Uterus (tissue), 4 donors: ENCODE measurements around the gene EIF3L. TPM values are rescaled to one million over a fixed set of nuclear protein-coding genes. Genes with fewer than 3 reads are reported as not detected.

Source experiments
- DNase-seq, 2 donors: peaks; one replicate each; pipeline ENCODE4 v3.0.0-alpha.2; 2019 to 2020
- H3K27ac ChIP-seq, 2 donors: fragments of 200-600 bp; sonication (generic); 1 replicate in 1 of 2; 2 replicates in 1 of 2; pipeline ENCODE4 v1.5.1; 2016 to 2018
- H3K27me3 ChIP-seq, 2 donors: fragments of 200-600 bp; sonication (generic); one replicate each; pipeline ENCODE4 v1.5.1; 2018 to 2019; ENCODE audit warnings: control low read depth in 1 of 2
- H3K36me3 ChIP-seq, 2 donors: fragments of 200-600 bp; sonication (generic); one replicate each; pipeline ENCODE4 v1.5.1; 2019; ENCODE audit warnings: control low read depth in 1 of 2
- H3K4me1 ChIP-seq, 2 donors: fragments of 200-600 bp; sonication (generic); one replicate each; pipeline ENCODE4 v1.5.1; 2018 to 2019; ENCODE audit warnings: control low read depth in 1 of 2
- H3K4me3 ChIP-seq, 2 donors: fragments of 200-600 bp; sonication (generic); 1 replicate in 1 of 2; 2 replicates in 1 of 2; pipeline ENCODE4 v1.5.1; 2018 to 2019; ENCODE audit warnings: mild to moderate bottlenecking in 1 of 2
- H3K9me3 ChIP-seq, 2 donors: fragments of 200-600 bp; sonication (generic); one replicate each; pipeline ENCODE4 v1.5.1; 2019; ENCODE audit warnings: control low read depth in 1 of 2
- POLR2A ChIP-seq, 2 donors: fragments of 450-650 bp; IDR thresholded peaks; one replicate each; pipeline ENCODE4 v1.6.1; 2016; ENCODE audit warnings: antibody characterized with exemption in 2 of 2, mild to moderate bottlenecking in 1 of 2, moderate library complexity in 1 of 2
- intact Hi-C: fragments of 100-400 bp; cut with DNase I; formaldehyde crosslinking; loops from one replicate; pipeline ENCODE4 v1.15.1; 2023; ENCODE audit warnings: low total_unique reads
- total RNA-seq, 4 donors: library from RNA; depleted of rRNA in 3 of 4; stranded (reverse); fragments of >200 nt in 3 of 4; gene quantifications; one replicate each; pipeline versions ENCODE4 v1.1.0 to v1.2.4, GENCODE V29; 2014 to 2023
- TF ChIP-seq, protein P1 (sequence below), 4 experiments: fragments of 200-600 bp in 2 of 4; fragments of 450-650 bp in 2 of 4; sonication (generic) in 2 of 4; IDR thresholded peaks; one replicate each; pipeline ENCODE4 v1.5.1; 2016 to 2019; ENCODE audit warnings: antibody characterized with exemption in 4 of 4, mild to moderate bottlenecking in 2 of 4, moderate library complexity in 1 of 4
- donor health status: DM: yes; HTN: yes; CAD: no.

EIF3L gene
- total RNA-seq, 4 donors from 2014 or later: 290 to 559 (median 413) TPM

DNA sequence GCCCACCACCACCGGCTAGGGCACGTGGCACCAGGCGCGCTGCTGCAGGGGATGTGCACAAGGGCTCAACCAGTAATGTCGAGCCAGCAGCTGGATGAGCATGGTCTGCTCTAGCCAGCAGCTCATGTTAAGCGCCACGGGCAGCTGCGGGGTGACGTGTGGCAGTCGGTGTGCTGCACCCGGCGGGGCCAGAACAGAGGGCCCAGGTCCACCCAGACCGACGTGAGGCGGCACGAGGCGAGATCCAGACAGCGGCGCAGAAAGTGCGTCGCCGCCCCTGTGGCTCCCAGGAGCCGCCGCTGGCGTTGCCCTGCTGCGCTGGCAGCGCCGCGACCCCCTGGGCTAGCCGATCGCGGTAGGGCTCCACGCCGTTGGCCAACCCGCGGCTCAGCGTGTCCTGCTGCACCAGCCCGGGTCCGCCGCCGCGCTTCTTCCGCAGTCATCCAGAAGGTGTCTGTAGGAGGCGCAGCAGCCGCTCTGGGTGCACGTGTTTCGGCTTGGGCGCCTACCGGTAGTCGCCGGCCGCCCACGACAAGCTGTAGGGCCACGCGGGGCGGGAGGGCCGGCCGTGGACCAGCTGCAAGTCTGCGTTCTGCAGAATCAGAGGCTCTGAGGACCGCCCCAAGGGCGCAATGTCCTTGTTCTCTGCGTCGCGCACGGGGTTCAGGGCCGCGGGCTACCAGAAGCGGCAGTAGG is 30.7 kb upstream of the EIF3L start:
- Histone ChIP-seq H3K9me3 (no peaks in the 10 kb centered on the region), H3K27me3 (peaks cover 0 to 12% of the 10 kb centered on the region in 2 donors), H3K4me1 (peaks cover 0 to 13% of the 10 kb centered on the region in 2 donors), H3K27ac (no peak overlapping the region), H3K4me3 (peak overlapping the region; percentile 15 to 41), H3K36me3 (no peaks in the 10 kb centered on the region)
- intact Hi-C loops: loop anchor here (5.0 kb wide), 1 partner anchor 149 kb away; no protein-coding TSS in a partner anchor
- TF ChIP-seq, protein P1, sequence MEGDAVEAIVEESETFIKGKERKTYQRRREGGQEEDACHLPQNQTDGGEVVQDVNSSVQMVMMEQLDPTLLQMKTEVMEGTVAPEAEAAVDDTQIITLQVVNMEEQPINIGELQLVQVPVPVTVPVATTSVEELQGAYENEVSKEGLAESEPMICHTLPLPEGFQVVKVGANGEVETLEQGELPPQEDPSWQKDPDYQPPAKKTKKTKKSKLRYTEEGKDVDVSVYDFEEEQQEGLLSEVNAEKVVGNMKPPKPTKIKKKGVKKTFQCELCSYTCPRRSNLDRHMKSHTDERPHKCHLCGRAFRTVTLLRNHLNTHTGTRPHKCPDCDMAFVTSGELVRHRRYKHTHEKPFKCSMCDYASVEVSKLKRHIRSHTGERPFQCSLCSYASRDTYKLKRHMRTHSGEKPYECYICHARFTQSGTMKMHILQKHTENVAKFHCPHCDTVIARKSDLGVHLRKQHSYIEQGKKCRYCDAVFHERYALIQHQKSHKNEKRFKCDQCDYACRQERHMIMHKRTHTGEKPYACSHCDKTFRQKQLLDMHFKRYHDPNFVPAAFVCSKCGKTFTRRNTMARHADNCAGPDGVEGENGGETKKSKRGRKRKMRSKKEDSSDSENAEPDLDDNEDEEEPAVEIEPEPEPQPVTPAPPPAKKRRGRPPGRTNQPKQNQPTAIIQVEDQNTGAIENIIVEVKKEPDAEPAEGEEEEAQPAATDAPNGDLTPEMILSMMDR (IDR thresholded peaks at IDR 0.05): peak in 3 of 4 experiments; percentile 21 to 41 (median 39)
- no peak for TF ChIP-seq POLR2A (IDR thresholded peaks at IDR 0.05)
- DNase-seq: peak in 1 of 2 donors; percentile 44

DNA sequence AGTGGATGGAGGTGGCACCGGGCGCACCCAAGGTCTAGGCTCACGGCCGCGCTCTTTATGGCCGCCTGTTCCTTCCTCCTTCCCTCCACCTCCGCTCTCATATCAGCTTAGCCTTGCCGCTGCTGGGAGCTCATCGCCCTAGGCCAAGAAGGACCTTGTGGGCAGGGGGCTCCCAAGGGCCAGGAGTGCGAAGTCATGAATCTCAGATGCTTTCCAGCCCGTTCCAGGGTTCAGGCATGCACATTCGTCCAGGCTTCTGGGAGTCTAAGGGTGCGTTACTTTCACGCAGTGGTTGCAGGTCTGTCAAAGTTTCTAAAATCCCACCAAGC is 30.1 kb upstream of the EIF3L start:
- Histone ChIP-seq H3K4me3 (peak overlapping the region; percentile 15 to 41), H3K9me3 (no peaks in the 10 kb centered on the region), H3K4me1 (peaks cover 0 to 13% of the 10 kb centered on the region in 2 donors), H3K27ac (no peak overlapping the region), H3K36me3 (no peaks in the 10 kb centered on the region), H3K27me3 (peaks cover 0 to 12% of the 10 kb centered on the region in 2 donors)
- intact Hi-C loops: loop anchor here (5.0 kb wide), 1 partner anchor 148 kb away; no protein-coding TSS in a partner anchor
- DNase-seq: no peak
- TF ChIP-seq, protein P1 (IDR thresholded peaks at IDR 0.05): no peak
- TF ChIP-seq POLR2A (IDR thresholded peaks at IDR 0.05): no peak

DNA sequence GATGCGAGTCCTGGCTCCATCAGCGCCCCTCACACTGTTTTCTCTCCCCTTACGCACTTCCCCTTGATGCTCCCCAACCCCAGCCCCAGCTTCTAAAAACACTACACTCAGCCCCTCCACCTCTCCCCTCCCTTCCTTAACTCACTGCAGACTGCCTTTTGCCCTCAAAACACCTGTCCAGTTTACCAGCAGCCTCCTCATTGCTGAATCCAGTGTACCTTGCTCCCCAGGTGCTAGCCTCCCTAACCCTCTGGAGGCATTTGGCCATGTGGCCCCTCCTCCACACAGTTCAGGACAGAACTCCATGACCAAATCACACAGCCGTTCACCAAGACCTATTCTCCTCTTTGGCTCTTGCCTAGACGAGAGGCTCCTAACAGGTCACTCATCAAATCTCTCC is 28.9 kb upstream of the EIF3L start:
- DNase-seq: no peak
- Histone ChIP-seq H3K36me3 (no peaks in the 10 kb centered on the region), H3K4me1 (peaks cover 0 to 23% of the 10 kb centered on the region in 2 donors), H3K9me3 (no peaks in the 10 kb centered on the region), H3K27ac (no peak overlapping the region), H3K4me3 (no peak overlapping the region), H3K27me3 (peaks cover 0 to 12% of the 10 kb centered on the region in 2 donors)
- intact Hi-C loops: no loop called here
- TF ChIP-seq, protein P1 (IDR thresholded peaks at IDR 0.05): no peak
- no peak for TF ChIP-seq POLR2A (IDR thresholded peaks at IDR 0.05)

DNA sequence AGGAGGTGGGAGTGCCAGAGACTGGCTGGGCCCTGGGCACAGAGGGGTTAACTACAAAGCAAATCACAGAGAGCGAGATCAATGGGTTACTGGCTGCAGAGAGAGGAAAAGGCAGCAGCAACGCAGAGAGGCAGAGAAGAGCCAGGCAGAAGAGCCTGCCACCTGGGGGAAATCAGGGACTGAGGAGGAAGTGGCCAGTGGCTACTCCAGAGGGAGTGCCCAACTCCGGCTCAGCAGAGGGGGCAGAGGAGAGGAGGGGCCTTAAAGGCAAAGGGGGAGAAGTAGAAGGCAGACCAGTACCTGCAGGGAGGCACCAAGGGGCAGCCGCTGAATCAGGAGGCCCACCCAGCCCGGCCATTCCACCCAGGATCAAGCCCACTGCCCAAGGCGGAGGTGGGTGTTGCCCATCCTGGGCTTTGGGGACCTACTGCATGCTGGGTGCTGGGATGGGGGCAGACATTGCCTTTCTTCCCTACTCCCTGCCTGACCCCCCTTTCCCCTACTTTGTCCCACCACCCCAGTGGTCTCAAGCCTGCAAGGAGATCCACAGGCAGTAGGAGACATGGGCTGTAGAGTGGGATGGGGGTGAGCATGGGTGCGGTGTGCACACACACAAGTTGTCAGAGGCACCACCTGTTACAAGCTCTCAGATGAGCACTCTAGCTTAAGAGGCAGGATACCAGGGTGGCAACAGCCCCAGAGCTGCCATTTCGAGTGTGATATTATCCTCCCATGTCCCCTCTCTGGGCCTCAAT is 27.0 kb upstream of the EIF3L start:
- peaks cover 0 to 23% of the 10 kb centered on the region in 2 donors for H3K4me1 ChIP-seq
- H3K4me3 ChIP-seq: no peak overlapping the region
- peaks cover 0 to 12% of the 10 kb centered on the region in 2 donors for H3K27me3 ChIP-seq
- intact Hi-C loops: no loop called here
- TF ChIP-seq POLR2A (IDR thresholded peaks at IDR 0.05): no peak
- TF ChIP-seq, protein P1 (IDR thresholded peaks at IDR 0.05): no peak
- no peaks in the 10 kb centered on the region for H3K36me3 ChIP-seq
- no peak overlapping the region for H3K27ac ChIP-seq
- DNase-seq: no peak
- no peaks in the 10 kb centered on the region for H3K9me3 ChIP-seq
